T-cell (primary cell): ENCODE data around the gene FTCDNL1. TPM values are rescaled to one million over a fixed set of nuclear protein-coding genes. Genes with fewer than 3 reads are reported as not detected.

ENCODE experiments used
- ATAC-seq, 4 experiments: fragments of 200-7000 bp in 3 of 4; fragments of 150-1000 bp in 1 of 4; cut with Tn5 transposase; replicated peaks in 1 of 4; 1 replicate in 3 of 4; 2 replicates in 1 of 4; pipeline ENCODE4 v1.10.0; 2021; ENCODE audit warnings: moderate library complexity in 3 of 4, mild to moderate bottlenecking in 2 of 4, moderate number of reproducible peaks in 1 of 4
- CTCF ChIA-PET, 2 donors: fragments of 300-600 bp; sonication (Branson Sonifier 250); formaldehyde crosslinking; loops; one replicate each; lab custom pipeline; 2022; ENCODE audit warnings: antibody characterized with exemption in 2 of 2; lab: Charles Lee
- POLR2A ChIA-PET, 2 donors: fragments of 300-600 bp; sonication (Branson Sonifier 250); formaldehyde crosslinking; loops; one replicate each; lab custom pipeline; 2022; ENCODE audit warnings: antibody characterized with exemption in 2 of 2; lab: Charles Lee
- DNase-seq, 35 experiments: peaks; one replicate each; pipeline versions ENCODE4 v3.0.0 to v3.0.0-alpha.2; 2013 to 2023
- H3K27ac ChIP-seq: one replicate; pipeline ENCODE4 v1.5.1; 2013; ENCODE audit warnings: low read length
- H3K27me3 ChIP-seq, 2 experiments: replicated peaks in 1 of 2; 1 replicate in 1 of 2; 2 replicates in 1 of 2; pipeline versions ENCODE4 v1.6.1 to v1.7.0; 2013; ENCODE audit warnings: low read length in 1 of 2, mixed read lengths in 1 of 2; ENCODE audit not compliant: control insufficient read depth in 2 of 2, insufficient read depth in 2 of 2; ENCODE audit errors: extremely low read depth in 1 of 2
- H3K36me3 ChIP-seq, 2 donors: 1 replicate in 1 of 2; 2 replicates in 1 of 2; pipeline versions ENCODE4 v1.6.1 to v1.7.0; 2013; ENCODE audit warnings: low read length in 1 of 2; ENCODE audit not compliant: control insufficient read depth in 2 of 2, insufficient read depth in 1 of 2; ENCODE audit errors: extremely low read depth in 1 of 2
- H3K4me1 ChIP-seq, 2 experiments: 1 replicate in 1 of 2; 2 replicates in 1 of 2; pipeline versions ENCODE4 v1.6.1 to v1.7.0; 2013; ENCODE audit warnings: low read length in 2 of 2, mixed read lengths in 1 of 2; ENCODE audit not compliant: insufficient read depth in 2 of 2, control insufficient read depth in 1 of 2; ENCODE audit errors: extremely low read depth in 1 of 2
- H3K4me3 ChIP-seq, 2 donors: 1 replicate in 1 of 2; 2 replicates in 1 of 2; pipeline versions ENCODE4 v1.5.1 to v1.7.0; 2013; ENCODE audit warnings: mild to moderate bottlenecking in 2 of 2, low read length in 1 of 2, moderate library complexity in 1 of 2; ENCODE audit not compliant: control insufficient read depth in 1 of 2; ENCODE audit errors: extremely low read depth in 1 of 2
- H3K9me3 ChIP-seq: 2 replicates; pipeline ENCODE4 v1.7.0; 2013
- H3K27ac Mint-ChIP-seq, 2 donors: one replicate each; pipeline ENCODE4 v1.8.0; 2020 to 2021; ENCODE audit warnings: mild to moderate bottlenecking in 2 of 2, mixed read lengths in 2 of 2
- H3K27me3 Mint-ChIP-seq, 2 donors: one replicate each; pipeline ENCODE4 v1.8.0; 2021 to 2022; ENCODE audit warnings: mixed read lengths in 2 of 2
- H3K36me3 Mint-ChIP-seq: one replicate; pipeline ENCODE4 v1.8.0; 2021; ENCODE audit warnings: mixed read lengths
- H3K4me1 Mint-ChIP-seq, 3 donors: one replicate each; pipeline ENCODE4 v1.8.0; 2020 to 2022; ENCODE audit warnings: mixed read lengths in 3 of 3, mild to moderate bottlenecking in 1 of 3
- H3K4me3 Mint-ChIP-seq, 3 donors: one replicate each; pipeline ENCODE4 v1.8.0; 2020 to 2022; ENCODE audit warnings: mild to moderate bottlenecking in 3 of 3, mixed read lengths in 3 of 3, moderate library complexity in 3 of 3
- H3K9me3 Mint-ChIP-seq, 3 donors: one replicate each; pipeline ENCODE4 v1.8.0; 2020 to 2022; ENCODE audit warnings: mixed read lengths in 3 of 3
- WGBS: methylation state at CpG from one replicate; pipeline ENCODE4 v1.1.5; 2013; ENCODE audit warnings: missing lambda C conversion rate; ENCODE audit not compliant: insufficient coverage; 5-methylcytosine and 5-hydroxymethylcytosine counted together
- total RNA-seq, 35 experiments: library from RNA in 6 of 35; stranded (reverse) in 6 of 35; fragments of 120-200 nt in 1 of 35; gene quantifications; one replicate each; pipeline versions ENCODE4 v1.2.1 to v1.2.4 and lab custom pipeline; 2013 to 2026

The FTCDNL1 gene
- total RNA-seq (1 to 10 TPM in 4 of 5 donors, under 1 TPM in 1; 0.77 to 3.8 (median 2.6) TPM), total RNA-seq (lab: John Stamatoyannopoulos, UW) (0.61 to 3.5 (median 1.9) reads per million in 29 experiments)
- total RNA-seq (2013): 2.6 TPM

- Mint-ChIP-seq H3K36me3 (no peaks in the 10 kb centered on the region), H3K9me3 (no peaks in the 10 kb centered on the region), H3K4me3 (peak within 1 kb of the TSS; percentile 92 to 99 (median 93)), H3K27me3 (no peaks in the 10 kb centered on the region), H3K4me1 (peaks cover 6 to 8% (median 8%) of the 10 kb centered on the region in 3 donors), H3K27ac (peak within 1 kb of the TSS; percentile 77 to 88)
- peak; percentile 8 to 73 (median 48) for DNase-seq
- peaks cover 0 to 9% of the 10 kb centered on the region in 2 experiments for H3K4me1 ChIP-seq
- H3K36me3 ChIP-seq: no peaks in the 10 kb centered on the region
- no peaks in the 10 kb centered on the region for H3K9me3 ChIP-seq
- peak; percentile 94 to 97 (median 96) for ATAC-seq
- ChIA-PET POLR2A (no interaction called here), CTCF (interaction anchor here in 1 of 2 donors (0.6 kb wide), 1 partner anchor 13 kb away, joined by 3 read pairs; no protein-coding TSS in a partner anchor)
- no peak within 1 kb of the TSS for H3K27ac ChIP-seq
- H3K4me3 ChIP-seq: peak within 1 kb of the TSS; percentile 58 to 69
- no peaks in the 10 kb centered on the region for H3K27me3 ChIP-seq
- WGBS: under 1% methylated on average over 76 of the region's 80 CpGs
Measured at GRCh38 chr2:199850718-199851500, at the start of gene FTCDNL1. Gene FTCDNL1, minus strand, starts transcription at chr2:199851192. Its CDS starts 2,230 bp downstream, at chr2:199848962.

- WGBS: 100% methylated on average over 1 of the region's 2 CpGs
Measured at GRCh38 chr2:199896617-199897016, 45.6 kb upstream of the FTCDNL1 start.

GRCh38 chr2:199895406-199895805 lies 44.4 kb upstream of the FTCDNL1 start:
- Mint-ChIP-seq H3K27ac (no peak overlapping the region), H3K36me3 (no peaks in the 10 kb centered on the region), H3K9me3 (no peaks in the 10 kb centered on the region), H3K27me3 (peaks cover 0 to 3% of the 10 kb centered on the region in 2 donors), H3K4me1 (no peaks in the 10 kb centered on the region), H3K4me3 (no peak overlapping the region)
- Histone ChIP-seq H3K36me3 (no peaks in the 10 kb centered on the region), H3K4me3 (no peak overlapping the region), H3K27me3 (no peaks in the 10 kb centered on the region), H3K27ac (no peak overlapping the region), H3K9me3 (no peaks in the 10 kb centered on the region), H3K4me1 (no peaks in the 10 kb centered on the region)
- CTCF ChIA-PET: no interaction called here
- 86% methylated on average over 3 of the region's 3 CpGs for WGBS
- ATAC-seq: no peak
- DNase-seq: no peak
- POLR2A ChIA-PET: no interaction called here

More at GRCh38 chr2:199896617-199897016, 45.6 kb upstream of the FTCDNL1 start:
- Histone ChIP-seq H3K9me3 (no peaks in the 10 kb centered on the region), H3K27me3 (peaks cover 0 to 4% of the 10 kb centered on the region in 2 experiments), H3K27ac (no peak overlapping the region), H3K4me1 (no peaks in the 10 kb centered on the region), H3K4me3 (no peak overlapping the region), H3K36me3 (no peaks in the 10 kb centered on the region)
- H3K4me1 Mint-ChIP-seq: no peaks in the 10 kb centered on the region
- no peaks in the 10 kb centered on the region for H3K9me3 Mint-ChIP-seq
- H3K27ac Mint-ChIP-seq: no peak overlapping the region
- DNase-seq (no peak), ATAC-seq (no peak)
- peaks cover 0 to 3% of the 10 kb centered on the region in 2 donors for H3K27me3 Mint-ChIP-seq
- ChIA-PET POLR2A (interaction anchor here in 1 of 2 donors (0.6 kb wide), 1 partner anchor 46 kb away, joined by 4 read pairs; no protein-coding TSS in a partner anchor), CTCF (no interaction called here)
- no peaks in the 10 kb centered on the region for H3K36me3 Mint-ChIP-seq
- no peak overlapping the region for H3K4me3 Mint-ChIP-seq

- H3K27me3 ChIP-seq: peaks cover 0 to 10% of the 10 kb centered on the region in 2 experiments
- CTCF ChIA-PET: interaction anchor here in 1 of 2 donors (0.6 kb wide), 1 partner anchor 965 kb away, joined by 6 read pairs; no protein-coding TSS in a partner anchor
- no peak overlapping the region for H3K27ac Mint-ChIP-seq
Measured at GRCh38 chr2:199883474-199884212, 32.7 kb upstream of the FTCDNL1 start.

GRCh38 chr2:199882667-199883066 lies 31.7 kb upstream of the FTCDNL1 start:
- CTCF ChIA-PET: no interaction called here
- peaks cover 16 to 26% of the 10 kb centered on the region in 2 donors for H3K27me3 Mint-ChIP-seq

More at GRCh38 chr2:199883474-199884212, 32.7 kb upstream of the FTCDNL1 start:
- H3K9me3 ChIP-seq: no peaks in the 10 kb centered on the region
- no peak for ATAC-seq
- Mint-ChIP-seq H3K4me3 (no peak overlapping the region), H3K27me3 (peaks cover 16 to 24% of the 10 kb centered on the region in 2 donors), H3K4me1 (no peaks in the 10 kb centered on the region), H3K9me3 (peaks cover 0 to 12% (median 0%) of the 10 kb centered on the region in 3 donors), H3K36me3 (no peaks in the 10 kb centered on the region)
- DNase-seq: no peak
- H3K36me3 ChIP-seq: no peaks in the 10 kb centered on the region
- WGBS: no CpG with 5 or more reads among the region's 6 CpGs
- H3K27ac ChIP-seq: no peak overlapping the region
- no peak overlapping the region for H3K4me3 ChIP-seq
- POLR2A ChIA-PET: no interaction called here
- H3K4me1 ChIP-seq: no peaks in the 10 kb centered on the region

GRCh38 chr2:199875400-199875799 lies 24.4 kb upstream of the FTCDNL1 start:
- POLR2A ChIA-PET: no interaction called here

More at GRCh38 chr2:199882667-199883066, 31.7 kb upstream of the FTCDNL1 start:
- Histone ChIP-seq H3K4me1 (no peaks in the 10 kb centered on the region), H3K9me3 (no peaks in the 10 kb centered on the region), H3K27me3 (peaks cover 0 to 10% of the 10 kb centered on the region in 2 experiments), H3K27ac (no peak overlapping the region), H3K36me3 (no peaks in the 10 kb centered on the region), H3K4me3 (no peak overlapping the region)
- Mint-ChIP-seq H3K4me3 (no peak overlapping the region), H3K36me3 (no peaks in the 10 kb centered on the region), H3K4me1 (no peaks in the 10 kb centered on the region), H3K9me3 (peaks cover 0 to 12% (median 0%) of the 10 kb centered on the region in 3 donors), H3K27ac (no peak overlapping the region)
- no peak for DNase-seq
- POLR2A ChIA-PET: no interaction called here
- no peak for ATAC-seq

More at GRCh38 chr2:199875400-199875799, 24.4 kb upstream of the FTCDNL1 start:
- Mint-ChIP-seq H3K27ac (no peak overlapping the region), H3K4me3 (no peak overlapping the region), H3K4me1 (no peaks in the 10 kb centered on the region), H3K9me3 (peaks cover 10 to 16% (median 15%) of the 10 kb centered on the region in 3 donors), H3K36me3 (peaks cover 12% of the 10 kb centered on the region), H3K27me3 (peaks cover 22 to 24% of the 10 kb centered on the region in 2 donors)
- H3K36me3 ChIP-seq: no peaks in the 10 kb centered on the region
- DNase-seq: no peak
- H3K27me3 ChIP-seq: peaks cover 0 to 6% of the 10 kb centered on the region in 2 experiments
- WGBS: no CpG with 5 or more reads among the region's 1 CpG
- H3K4me3 ChIP-seq: no peak overlapping the region
- ATAC-seq: no peak
- no peaks in the 10 kb centered on the region for H3K9me3 ChIP-seq
- CTCF ChIA-PET: no interaction called here
- no peak overlapping the region for H3K27ac ChIP-seq
- H3K4me1 ChIP-seq: no peaks in the 10 kb centered on the region
